ENCODE data around the gene FAM78B.

DNA sequence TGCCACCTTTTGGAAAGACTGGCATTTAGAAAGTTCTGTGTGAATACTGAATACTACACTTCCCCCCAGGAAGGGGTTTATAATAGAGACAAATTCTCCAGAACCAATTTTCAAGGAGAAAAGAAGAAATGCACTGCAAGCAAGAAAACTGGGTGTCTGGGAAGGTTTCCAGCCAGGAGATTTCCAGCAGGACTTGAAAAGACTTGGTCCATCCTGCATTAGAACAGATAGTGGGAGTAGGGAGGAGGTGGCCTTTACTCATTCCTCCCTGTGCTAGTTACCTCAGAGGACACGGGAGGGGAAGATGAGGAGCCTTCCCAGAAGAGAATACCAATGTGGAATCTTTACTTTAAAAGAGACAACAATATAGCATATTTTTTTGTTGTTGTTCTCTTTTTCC, 52.4 kb downstream of the FAM78B start:
- TF ChIP-seq, protein P1, sequence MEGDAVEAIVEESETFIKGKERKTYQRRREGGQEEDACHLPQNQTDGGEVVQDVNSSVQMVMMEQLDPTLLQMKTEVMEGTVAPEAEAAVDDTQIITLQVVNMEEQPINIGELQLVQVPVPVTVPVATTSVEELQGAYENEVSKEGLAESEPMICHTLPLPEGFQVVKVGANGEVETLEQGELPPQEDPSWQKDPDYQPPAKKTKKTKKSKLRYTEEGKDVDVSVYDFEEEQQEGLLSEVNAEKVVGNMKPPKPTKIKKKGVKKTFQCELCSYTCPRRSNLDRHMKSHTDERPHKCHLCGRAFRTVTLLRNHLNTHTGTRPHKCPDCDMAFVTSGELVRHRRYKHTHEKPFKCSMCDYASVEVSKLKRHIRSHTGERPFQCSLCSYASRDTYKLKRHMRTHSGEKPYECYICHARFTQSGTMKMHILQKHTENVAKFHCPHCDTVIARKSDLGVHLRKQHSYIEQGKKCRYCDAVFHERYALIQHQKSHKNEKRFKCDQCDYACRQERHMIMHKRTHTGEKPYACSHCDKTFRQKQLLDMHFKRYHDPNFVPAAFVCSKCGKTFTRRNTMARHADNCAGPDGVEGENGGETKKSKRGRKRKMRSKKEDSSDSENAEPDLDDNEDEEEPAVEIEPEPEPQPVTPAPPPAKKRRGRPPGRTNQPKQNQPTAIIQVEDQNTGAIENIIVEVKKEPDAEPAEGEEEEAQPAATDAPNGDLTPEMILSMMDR (IDR thresholded peaks at IDR 0.05; ENCODE audit: poor library complexity) = no peak
- TF ChIP-seq EZH2 (IDR thresholded peaks at IDR 0.05; ENCODE audit: borderline replicate concordance) = no peak
- no peak for TF ChIP-seq EZH2phosphoT487 (IDR thresholded peaks at IDR 0.05; ENCODE audit: low read depth, severe bottlenecking, unreplicated experiment)
